Right lobe of liver (tissue), 6 donors: ENCODE data around the gene LONRF2. TPM values are rescaled to one million over a fixed set of nuclear protein-coding genes. Genes with fewer than 3 reads are reported as not detected.

Experiments
- ATAC-seq, 4 donors: fragments of 200-7000 bp; cut with Tn5 transposase; one replicate each; pipeline ENCODE4 v1.9.1; 2020; ENCODE audit warnings: mild to moderate bottlenecking in 4 of 4, moderate library complexity in 4 of 4
- DNase-seq, 3 donors: peaks; one replicate each; pipeline ENCODE4 v3.0.0-alpha.2; 2020
- H3K27ac ChIP-seq, 3 donors: fragments of 200-600 bp; one replicate each; pipeline ENCODE4 v1.8.0; 2022
- H3K27me3 ChIP-seq, 2 donors: fragments of 200-600 bp; one replicate each; pipeline ENCODE4 v1.8.0; 2022
- H3K36me3 ChIP-seq, 4 donors: fragments of 200-600 bp; sonication (generic) in 1 of 4; one replicate each; pipeline versions ENCODE4 v1.5.1 to v1.8.0; 2017 to 2022; ENCODE audit warnings: control low read depth in 1 of 4
- H3K4me1 ChIP-seq, 4 donors: fragments of 200-600 bp; sonication (generic) in 1 of 4; one replicate each; pipeline versions ENCODE4 v1.5.1 to v1.8.0; 2017 to 2022; ENCODE audit warnings: control low read depth in 1 of 4
- H3K4me3 ChIP-seq, 3 donors: fragments of 200-600 bp; one replicate each; pipeline ENCODE4 v1.8.0; 2022
- H3K9me3 ChIP-seq, 4 donors: fragments of 200-600 bp; sonication (generic) in 1 of 4; one replicate each; pipeline versions ENCODE4 v1.5.1 to v1.8.0; 2017 to 2022; ENCODE audit warnings: control low read depth in 1 of 4
- CTCF ChIP-seq, 4 donors: fragments of 200-600 bp in 3 of 4; fragments of 450-650 bp in 1 of 4; IDR thresholded peaks; one replicate each; pipeline versions ENCODE4 v1.5.1 to v1.8.0; 2016 to 2022; ENCODE audit warnings: antibody characterized with exemption in 4 of 4, mild to moderate bottlenecking in 2 of 4
- POLR2A ChIP-seq: fragments of 450-650 bp; IDR thresholded peaks from one replicate; pipeline ENCODE4 v1.6.1; 2017; ENCODE audit warnings: antibody characterized with exemption, mild to moderate bottlenecking
- WGBS: methylation state at CpG from one replicate; pipeline ENCODE4 v1.1.6; 2018; ENCODE audit warnings: low coverage, low lambda C conversion rate; ENCODE audit not compliant: insufficient coverage; ENCODE audit errors: missing lambda C conversion rate; 5-methylcytosine and 5-hydroxymethylcytosine counted together
- intact Hi-C, 2 donors: fragments of 100-400 bp; cut with DNase I; formaldehyde crosslinking; loops; one replicate each; pipeline versions ENCODE4 v1.11.2 to v1.14.1; 2022
- total RNA-seq, 6 experiments: library from RNA; depleted of rRNA in 2 of 6; stranded (reverse); fragments of >200 nt in 2 of 6; fragmentation: NEBNext Ultra II Directional in 3 of 6; extraction: Animal tissue kit (Norgen Biotek cat#: 25700) in 3 of 6; gene quantifications; one replicate each; pipeline versions ENCODE4 v1.1.0 to v1.2.4, GENCODE V29; 2016 to 2023
- donor health status: DM: no; HTN: yes; CAD: no.
- donor health status: DM: no; HTN: no; CAD: no.
- donor health status: DM: no; HTN: no; CAD: no.
- donor health status: DM: no; HTN: yes; CAD: no.
- donor health status: DM: no; HTN: yes; CAD: no.

LONRF2 gene
- total RNA-seq, 6 experiments from 2014 or later = 0.51 to 2.5 (median 1.7) TPM

GRCh38 chr2:100257939-100258338 lies 64.4 kb downstream of the LONRF2 start:
- no peak overlapping the region for H3K4me3 ChIP-seq
- H3K4me1 ChIP-seq = no peaks in the 10 kb centered on the region
- 78% methylated on average over 7 of the region's 9 CpGs for WGBS
- ATAC-seq (no peak), DNase-seq (no peak)
- H3K36me3 ChIP-seq = no peaks in the 10 kb centered on the region
- H3K27ac ChIP-seq = no peak overlapping the region
- no peak for TF ChIP-seq POLR2A
- no peak for TF ChIP-seq CTCF (IDR thresholded peaks at IDR 0.05)
- no peaks in the 10 kb centered on the region for H3K9me3 ChIP-seq
- intact Hi-C loops = loop anchor here in 1 of 2 donors (10.0 kb wide), 1 partner anchor 703 kb away; no protein-coding TSS in a partner anchor
- no peaks in the 10 kb centered on the region for H3K27me3 ChIP-seq

GRCh38 chr2:100256849-100257248 lies 65.5 kb downstream of the LONRF2 start:
- WGBS = 83% methylated on average over 2 of the region's 2 CpGs
- intact Hi-C loops = loop anchor here in 1 of 2 donors (10.0 kb wide), 1 partner anchor 702 kb away; no protein-coding TSS in a partner anchor
- Histone ChIP-seq H3K4me1 (no peaks in the 10 kb centered on the region), H3K36me3 (no peaks in the 10 kb centered on the region), H3K27me3 (no peaks in the 10 kb centered on the region), H3K27ac (no peak overlapping the region), H3K4me3 (no peak overlapping the region), H3K9me3 (no peaks in the 10 kb centered on the region)
- TF ChIP-seq CTCF (IDR thresholded peaks at IDR 0.05) (no peak), POLR2A (no peak)
- ATAC-seq = no peak
- DNase-seq = no peak

- WGBS = 84% methylated on average over 5 of the region's 11 CpGs
- DNase-seq = no peak
These were observed 65.9 kb downstream of the LONRF2 start for GRCh38 chr2:100256416-100256815.

GRCh38 chr2:100254646-100255210 lies 67.6 kb downstream of the LONRF2 start:
- H3K4me1 ChIP-seq = no peaks in the 10 kb centered on the region
- no peak overlapping the region for H3K4me3 ChIP-seq
- 81% methylated on average over 4 of the region's 16 CpGs for WGBS
- no peak for ATAC-seq
- intact Hi-C loops = loop anchor here in 1 of 2 donors (10.0 kb wide), 1 partner anchor 700 kb away; no protein-coding TSS in a partner anchor
- no peak for TF ChIP-seq CTCF (IDR thresholded peaks at IDR 0.05)
- no peak for TF ChIP-seq POLR2A
- H3K27me3 ChIP-seq = no peaks in the 10 kb centered on the region
- no peak overlapping the region for H3K27ac ChIP-seq
- DNase-seq = no peak
- no peaks in the 10 kb centered on the region for H3K36me3 ChIP-seq
- H3K9me3 ChIP-seq = no peaks in the 10 kb centered on the region

More at GRCh38 chr2:100256416-100256815, 65.9 kb downstream of the LONRF2 start:
- Histone ChIP-seq H3K36me3 (no peaks in the 10 kb centered on the region), H3K4me1 (no peaks in the 10 kb centered on the region), H3K27ac (no peak overlapping the region), H3K27me3 (no peaks in the 10 kb centered on the region), H3K4me3 (no peak overlapping the region), H3K9me3 (no peaks in the 10 kb centered on the region)
- intact Hi-C loops = loop anchor here in 1 of 2 donors (10.0 kb wide), 1 partner anchor 702 kb away; no protein-coding TSS in a partner anchor
- no peak for ATAC-seq
- TF ChIP-seq POLR2A (no peak), CTCF (IDR thresholded peaks at IDR 0.05) (no peak)
